GM12878 (cell line): ENCODE measurements around the gene SORCS2. TPM values are rescaled to one million over a fixed set of nuclear protein-coding genes. Genes with fewer than 3 reads are reported as not detected.

Experiments
- ATAC-seq: fragments of 200-7000 bp; cut with Tn5 transposase; 3 replicates; pipeline ENCODE4 v1.9.1; 2020; ENCODE audit warnings: mild to moderate bottlenecking, moderate library complexity
- BruUV-seq: library from RNA; stranded (reverse); fragments of 400-500 nt; replicated peaks from 2 replicates; lab custom pipeline; 2021; lab: Mats Ljungman, UMichigan
- CTCF ChIA-PET: fragments of 300-600 bp; sonication (Branson Sonifier 250); formaldehyde crosslinking; extraction: SDS; loops from one replicate; lab custom pipeline; 2021; ENCODE audit warnings: inconsistent platforms; lab: Yijun Ruan, JAX
- POLR2A ChIA-PET: fragments of 350-600 bp; formaldehyde crosslinking; extraction: SDS; loops from one replicate; lab custom pipeline; 2021; ENCODE audit warnings: inconsistent platforms; lab: Charles Lee
- RAD21 ChIA-PET: fragments of 300-600 bp; sonication (Branson Sonifier 250); formaldehyde crosslinking; loops from one replicate; lab custom pipeline; 2023; ENCODE audit warnings: antibody characterized with exemption; ENCODE audit not compliant: unreplicated experiment; lab: Charles Lee
- SMC1A ChIA-PET: fragments of 300-600 bp; sonication (Branson Sonifier 250); formaldehyde crosslinking; loops from one replicate; lab custom pipeline; 2023; ENCODE audit not compliant: unreplicated experiment, uncharacterized antibody; lab: Charles Lee
- DNase-seq: peaks from one replicate; pipeline ENCODE4 v3.0.0-alpha.2; 2011; ENCODE audit warnings: low read depth, low spot score
- FAIRE-seq: peaks from 3 replicates; lab custom pipeline; 2011; peaks lifted over from hg19 to GRCh38; lab: Jason Lieb, UNC
- H2AFZ ChIP-seq: 2 replicates; pipeline ENCODE4 v1.6.0; 2011; ENCODE audit warnings: low read depth, low read length, control low read depth; ENCODE audit not compliant: control insufficient read depth
- H3K27ac ChIP-seq: 2 replicates; pipeline ENCODE4 v1.5.1; 2011; ENCODE audit warnings: control low read depth; ENCODE audit not compliant: control insufficient read depth, insufficient read depth
- H3K27me3 ChIP-seq, 2 experiments: replicated peaks in 1 of 2; 2 replicates each; pipeline versions ENCODE4 v1.6.0 to v1.6.1; 2011; ENCODE audit warnings: low read length in 1 of 2; ENCODE audit not compliant: control insufficient read depth in 2 of 2, insufficient read depth in 2 of 2
- H3K36me3 ChIP-seq, 2 experiments: 2 replicates each; pipeline ENCODE4 v1.5.1; 2011; ENCODE audit warnings: low read length in 1 of 2; ENCODE audit not compliant: control insufficient read depth in 2 of 2, insufficient read depth in 2 of 2
- H3K4me1 ChIP-seq: 2 replicates; pipeline ENCODE4 v1.6.1; 2011; ENCODE audit warnings: mild to moderate bottlenecking, low read length, moderate library complexity, mixed read lengths; ENCODE audit not compliant: control insufficient read depth, insufficient read depth
- H3K4me2 ChIP-seq: 2 replicates; pipeline ENCODE4 v1.6.0; 2011; ENCODE audit warnings: control low read depth; ENCODE audit not compliant: control insufficient read depth, insufficient read depth
- H3K4me3 ChIP-seq: fragments of 200-600 bp; sonication (generic); 2 replicates; pipeline ENCODE4 v1.5.1; 2016
- H3K79me2 ChIP-seq: 2 replicates; pipeline ENCODE4 v1.6.0; 2011; ENCODE audit warnings: low read length; ENCODE audit not compliant: control insufficient read depth, insufficient read depth
- H3K9ac ChIP-seq: 2 replicates; pipeline ENCODE4 v1.8.0; 2011; ENCODE audit warnings: low read length, control low read depth, mixed read lengths; ENCODE audit not compliant: control insufficient read depth, insufficient read depth
- H3K9me3 ChIP-seq: replicated peaks from 3 replicates; pipeline ENCODE4 v1.5.1; 2011; ENCODE audit warnings: mild to moderate bottlenecking, low read length; ENCODE audit not compliant: control insufficient read depth, insufficient read depth
- H4K20me1 ChIP-seq: 2 replicates; pipeline ENCODE4 v1.6.0; 2011; ENCODE audit not compliant: control insufficient read depth, insufficient read depth
- BMI1 ChIP-seq: fragments of 450-650 bp; IDR thresholded peaks from 2 replicates; pipeline ENCODE4 v1.6.1; 2016; ENCODE audit warnings: mild to moderate bottlenecking, moderate library complexity, borderline replicate concordance
- DPF2 ChIP-seq: fragments of 450-650 bp; IDR thresholded peaks from 2 replicates; pipeline ENCODE4 v1.6.1; 2017; ENCODE audit warnings: mild to moderate bottlenecking
- ETV6 ChIP-seq, 2 experiments: fragments of 450-650 bp in 1 of 2; IDR thresholded peaks in 1 of 2; conservative IDR thresholded peaks in 1 of 2; 2 replicates each; pipeline ENCODE4 v1.6.1; 2014; ENCODE audit warnings: antibody characterized with exemption in 1 of 2, borderline replicate concordance in 1 of 2, low read depth in 1 of 2, mild to moderate bottlenecking in 1 of 2, moderate library complexity in 1 of 2
- EZH2 ChIP-seq: IDR thresholded peaks from 2 replicates; pipeline ENCODE4 v1.6.1; 2012; ENCODE audit warnings: low read depth, mild to moderate bottlenecking, control low read depth, inconsistent platforms, low read length, borderline replicate concordance; ENCODE audit not compliant: control insufficient read depth
- KAT2A ChIP-seq: conservative IDR thresholded peaks from 2 replicates; pipeline ENCODE4 v1.6.1; 2011; ENCODE audit warnings: low read depth, low read length; ENCODE audit not compliant: control insufficient read depth
- NFXL1 ChIP-seq: fragments of 450-650 bp; IDR thresholded peaks from 2 replicates; pipeline ENCODE4 v1.6.1; 2017; ENCODE audit warnings: antibody characterized with exemption, mild to moderate bottlenecking, borderline replicate concordance
- RELA ChIP-seq: fragments of 450-650 bp; IDR thresholded peaks from 2 replicates; pipeline ENCODE4 v1.8.0; 2014; ENCODE audit warnings: borderline replicate concordance; ENCODE audit not compliant: partially characterized antibody
- SP1 ChIP-seq: IDR thresholded peaks from one replicate; pipeline ENCODE4 v1.6.1; 2011; ENCODE audit warnings: low read depth, low read length
- STAT3 ChIP-seq: IDR thresholded peaks from 2 replicates; pipeline ENCODE4 v1.6.1; 2011; ENCODE audit warnings: low read depth, low read length, improper control_type of control experiment
- ZBED1 ChIP-seq: IDR thresholded peaks from 2 replicates; pipeline ENCODE4 v1.6.1; 2016; ENCODE audit warnings: borderline replicate concordance
- WGBS: methylation state at CpG from one replicate; pipeline ENCODE4 v1.1.6; 2016; ENCODE audit warnings: low lambda C conversion rate; ENCODE audit not compliant: insufficient replicate concordance, insufficient coverage; ENCODE audit errors: missing lambda C conversion rate; 5-methylcytosine and 5-hydroxymethylcytosine counted together
- in situ Hi-C: fragments of 300-500 bp; cut with MboI; formaldehyde crosslinking; loops from 9 replicates; pipeline ENCODE4 v1.14.3; 2018; ENCODE audit warnings: mixed read lengths
- intact Hi-C: fragments of 100-400 bp; cut with micrococcal nuclease; formaldehyde crosslinking; loops from one replicate; pipeline ENCODE4 v1.14.2; 2022; ENCODE audit not compliant: unreplicated experiment
- polyA plus RNA-seq, 11 experiments: library from polyadenylated mRNA; depleted of rRNA in 4 of 11; unstranded in 6 of 11; stranded (reverse) in 5 of 11; fragments of >200 nt; fragmentation: Nextera tagmentation in 4 of 11; fragmentation: Illumina TruSeq in 1 of 11; extraction: Ambion mirVana in 4 of 11; extraction: Trizol in 1 of 11; gene quantifications; 1 replicate in 1 of 11; 2 replicates in 10 of 11; pipeline versions ENCODE4 v1.2.1 to v1.2.3, GENCODE V29; 2011 to 2016; ENCODE audit warnings: inconsistent platforms in 2 of 11, missing spikeins in 2 of 11, low read depth in 1 of 11
- total RNA-seq, 4 experiments: library from RNA; depleted of rRNA in 3 of 4; stranded (reverse); fragments of >200 nt in 3 of 4; fragmentation: Illumina TruSeq in 1 of 4; extraction: Trizol in 1 of 4; gene quantifications; 2 replicates each; pipeline versions ENCODE4 v1.2.1 to v1.2.3, GENCODE V29; 2013 to 2021
- TF ChIP-seq, protein P1 (sequence below): IDR thresholded peaks from 2 replicates; pipeline ENCODE4 v1.6.1; 2012; ENCODE audit warnings: low read depth, low read length, improper control_type of control experiment

The SORCS2 gene
- total and polyA plus RNA-seq, 10 of the 15 experiments (the other 5 are each of a cell fraction or from before 2014, with no cell fraction given): 0.01 to 0.15 (median 0.05) TPM; not detected in 5

GRCh38 chr4:7661066-7661748, 468.9 kb downstream of the SORCS2 start:
- H3K79me2 ChIP-seq: no peaks in the 10 kb centered on the region
- H3K4me1 ChIP-seq: no peaks in the 10 kb centered on the region
- H3K27me3 ChIP-seq: no peaks in the 10 kb centered on the region; a peak in 1 of 4 replicates
- ATAC-seq (no peak), FAIRE-seq (no peak), DNase-seq (no peak)
- CTCF ChIA-PET: interaction anchor here (0.7 to 0.9 kb wide), 2 partner anchors 139 to 1019 kb away, joined by 4 read pairs; no protein-coding TSS in a partner anchor
- no TSS peak for BruUV-seq
- H3K9me3 ChIP-seq: no peaks in the 10 kb centered on the region
- SMC1A ChIA-PET: no interaction called here
- no peak overlapping the region for H3K4me3 ChIP-seq
- no peak overlapping the region for H3K9ac ChIP-seq
- TF ChIP-seq STAT3 (no peak), RELA (no peak), ETV6 (conservative IDR thresholded peaks at IDR 0.05 in 1 of 2, IDR thresholded peaks at IDR 0.05 in 1 of 2; ENCODE audit: borderline replicate concordance in 1 of 2, low read depth in 1 of 2) (no peak), SP1 (no peak), KAT2A (no peak), ZBED1 (no peak), EZH2 (no peak), DPF2 (no peak), BMI1 (no peak), NFXL1 (no peak)
- TF ChIP-seq, protein P1, sequence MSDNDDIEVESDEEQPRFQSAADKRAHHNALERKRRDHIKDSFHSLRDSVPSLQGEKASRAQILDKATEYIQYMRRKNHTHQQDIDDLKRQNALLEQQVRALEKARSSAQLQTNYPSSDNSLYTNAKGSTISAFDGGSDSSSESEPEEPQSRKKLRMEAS: no peak
- no peaks in the 10 kb centered on the region for H4K20me1 ChIP-seq
- H2AFZ ChIP-seq: no peak overlapping the region
- intact Hi-C loops (no loop called here), in situ Hi-C loops (no loop called here)
- RAD21 ChIA-PET: no interaction called here
- WGBS: 45% methylated on average over 22 of the region's 23 CpGs
- no peaks in the 10 kb centered on the region for H3K36me3 ChIP-seq
- no peak overlapping the region for H3K27ac ChIP-seq
- POLR2A ChIA-PET: no interaction called here
- H3K4me2 ChIP-seq: no peak overlapping the region
